GM12872 (cell line): ENCODE results near the gene RNH1.

Experiments used
- CTCF ChIP-seq: IDR thresholded peaks from 3 replicates; pipeline ENCODE4 v1.5.1; 2011; ENCODE audit warnings: low read depth, mild to moderate bottlenecking, low read length, moderate library complexity; ENCODE audit not compliant: insufficient read depth

The RNH1 gene

GRCh38 chr11:508956-509355 is 1.9 kb upstream of the RNH1 start:
- TF ChIP-seq CTCF, result no peak

- no peak for TF ChIP-seq CTCF
These were observed 879 bp upstream of the RNH1 start for GRCh38 chr11:507727-508515.

GRCh38 chr11:506238-506994 is 626 bp downstream of the RNH1 start:
- TF ChIP-seq CTCF, result 0 out of 3 replicates have a peak, but pooled peaks have one; percentile 9

GRCh38 chr11:504994-505344 is 2.1 kb downstream of the RNH1 start:
- no peak for TF ChIP-seq CTCF

- no peak for TF ChIP-seq CTCF
These were observed 2.7 kb downstream of the RNH1 start for GRCh38 chr11:504053-504993.

GRCh38 chr11:503179-503981 is 3.7 kb downstream of the RNH1 start:
- TF ChIP-seq CTCF, result no peak
